HG02970 (cell line): ENCODE measurements around the gene PRKCZ.
"Not testable (repeated sequence)": the region's sequence is repeated elsewhere in the genome, so short reads cannot be mapped to it uniquely, and the experiment has no call there.

ENCODE experiments used
- ATAC-seq: cut with Tn5 transposase; IDR thresholded peaks from one replicate; pipeline ENCODE4 v1.9.1; 2021; ENCODE audit warnings: mild to moderate bottlenecking, moderate library complexity, moderate number of reproducible peaks; ENCODE audit not compliant: unreplicated experiment, low FRiP score

Gene PRKCZ

GRCh38 chr1:2130156-2130555 is 79.9 kb downstream of the PRKCZ start:
- no peak for ATAC-seq

- no peak for ATAC-seq
Measured at GRCh38 chr1:2130871-2131289, 80.7 kb downstream of the PRKCZ start.

- ATAC-seq = no peak
Measured at GRCh38 chr1:2132222-2133038, 82.2 kb downstream of the PRKCZ start.

- peak; percentile 86 for ATAC-seq
Measured at GRCh38 chr1:2133039-2133878, 83.0 kb downstream of the PRKCZ start.

GRCh38 chr1:2133879-2134215 is 83.6 kb downstream of the PRKCZ start:
- no peak for ATAC-seq

- ATAC-seq = no peak
Measured at GRCh38 chr1:2134266-2134620, 84.0 kb downstream of the PRKCZ start.

GRCh38 chr1:2134621-2135307 is 84.6 kb downstream of the PRKCZ start:
- no peak for ATAC-seq

- ATAC-seq = no peak
Measured at GRCh38 chr1:2135441-2135841, 85.2 kb downstream of the PRKCZ start.

GRCh38 chr1:2135941-2136340 is 85.7 kb downstream of the PRKCZ start:
- no peak for ATAC-seq

GRCh38 chr1:2136386-2137235 is 86.4 kb downstream of the PRKCZ start:
- ATAC-seq = no peak

- no peak for ATAC-seq
Measured at GRCh38 chr1:2137257-2138121, 87.3 kb downstream of the PRKCZ start.

- not testable (repeated sequence) for ATAC-seq
Measured at GRCh38 chr1:2139156-2139555, 88.9 kb downstream of the PRKCZ start.

- ATAC-seq = no peak
Measured at GRCh38 chr1:2141025-2141424, 90.8 kb downstream of the PRKCZ start.

GRCh38 chr1:2143814-2144500 is 93.7 kb downstream of the PRKCZ start:
- no peak for ATAC-seq

- ATAC-seq = no peak
Measured at GRCh38 chr1:2144501-2145090, 94.4 kb downstream of the PRKCZ start.

- ATAC-seq = no peak
Measured at GRCh38 chr1:2145946-2146835, 96.0 kb downstream of the PRKCZ start.

GRCh38 chr1:2146836-2147517 is 96.8 kb downstream of the PRKCZ start:
- ATAC-seq = no peak
